Neural crest cell (in vitro differentiated cells): Measurements from ENCODE around the gene NDFIP1. TPM values are rescaled to one million over a fixed set of nuclear protein-coding genes. Genes with fewer than 3 reads are reported as not detected.

Experiments used
- DNase-seq: peaks from one replicate; pipeline ENCODE4 v3.0.0; 2021; ENCODE audit warnings: low read depth, mixed read lengths, low spot score
- H3K27ac Mint-ChIP-seq: one replicate; pipeline ENCODE4 v1.8.0; 2021; ENCODE audit warnings: mild to moderate bottlenecking, mixed read lengths; ENCODE audit not compliant: unreplicated experiment
- H3K27me3 Mint-ChIP-seq: 2 replicates; pipeline ENCODE4 v1.8.0; 2021; ENCODE audit warnings: low read depth, mild to moderate bottlenecking, mixed read lengths
- H3K36me3 Mint-ChIP-seq: 2 replicates; pipeline ENCODE4 v1.8.0; 2021; ENCODE audit warnings: low read depth, mild to moderate bottlenecking, mixed read lengths
- H3K4me1 Mint-ChIP-seq: 2 replicates; pipeline ENCODE4 v1.8.0; 2021; ENCODE audit warnings: mixed read lengths
- H3K4me3 Mint-ChIP-seq: one replicate; pipeline ENCODE4 v1.8.0; 2021; ENCODE audit warnings: mild to moderate bottlenecking, mixed read lengths
- H3K9me3 Mint-ChIP-seq: 2 replicates; pipeline ENCODE4 v1.8.0; 2021; ENCODE audit warnings: mixed read lengths
- CTCF ChIP-seq: fragments of 200-600 bp; sonication (generic); conservative IDR thresholded peaks from 2 replicates; pipeline ENCODE4 v1.5.0; 2021; ENCODE audit warnings: antibody characterized with exemption, mild to moderate bottlenecking
- total RNA-seq: library from RNA; stranded (reverse); gene quantifications from 2 replicates; pipeline ENCODE4 v1.2.1, GENCODE V29; 2021

NDFIP1 gene
- total RNA-seq, 1 donor from 2014 or later, result 43.4 TPM

- Mint-ChIP-seq H3K4me3 (no peak overlapping the region), H3K27ac (no peak overlapping the region), H3K4me1 (peaks cover 22% of the 10 kb centered on the region), H3K9me3 (no peaks in the 10 kb centered on the region), H3K36me3 (no peaks in the 10 kb centered on the region), H3K27me3 (no peaks in the 10 kb centered on the region)
- DNase-seq, result no peak
- TF ChIP-seq CTCF, result no peak
These were observed 81.2 kb downstream of the NDFIP1 start for GRCh38 chr5:142189813-142190212.

- H3K27me3 Mint-ChIP-seq, result no peaks in the 10 kb centered on the region
- H3K9me3 Mint-ChIP-seq, result no peaks in the 10 kb centered on the region
- no peak overlapping the region for H3K4me3 Mint-ChIP-seq
- peak overlapping the region; percentile 67 for H3K27ac Mint-ChIP-seq
- H3K36me3 Mint-ChIP-seq, result no peaks in the 10 kb centered on the region
- TF ChIP-seq CTCF, result no peak
- H3K4me1 Mint-ChIP-seq, result peaks cover 12% of the 10 kb centered on the region
- DNase-seq, result no peak
These were observed 83.2 kb downstream of the NDFIP1 start for GRCh38 chr5:142191776-142192175.

GRCh38 chr5:142192286-142193113, 83.9 kb downstream of the NDFIP1 start:
- H3K4me1 Mint-ChIP-seq, result peaks cover 12% of the 10 kb centered on the region
- H3K36me3 Mint-ChIP-seq, result no peaks in the 10 kb centered on the region
- TF ChIP-seq CTCF, result no peak
- H3K27ac Mint-ChIP-seq, result peak overlapping the region; percentile 67
- no peak overlapping the region for H3K4me3 Mint-ChIP-seq
- no peak for DNase-seq
- no peaks in the 10 kb centered on the region for H3K27me3 Mint-ChIP-seq
- peaks cover 2% of the 10 kb centered on the region for H3K9me3 Mint-ChIP-seq

GRCh38 chr5:142193114-142193428, 84.5 kb downstream of the NDFIP1 start:
- H3K9me3 Mint-ChIP-seq, result peaks cover 2% of the 10 kb centered on the region
- H3K27me3 Mint-ChIP-seq, result no peaks in the 10 kb centered on the region
- no peaks in the 10 kb centered on the region for H3K36me3 Mint-ChIP-seq
- DNase-seq, result no peak
- no peak for TF ChIP-seq CTCF
- H3K27ac Mint-ChIP-seq, result no peak overlapping the region
- no peak overlapping the region for H3K4me3 Mint-ChIP-seq
- H3K4me1 Mint-ChIP-seq, result peaks cover 9% of the 10 kb centered on the region

GRCh38 chr5:142197098-142197497, 88.5 kb downstream of the NDFIP1 start:
- H3K9me3 Mint-ChIP-seq, result peaks cover 6% of the 10 kb centered on the region

More at GRCh38 chr5:142197098-142197497, 88.5 kb downstream of the NDFIP1 start:
- no peak for TF ChIP-seq CTCF
- Mint-ChIP-seq H3K27ac (no peak overlapping the region), H3K4me3 (no peak overlapping the region), H3K27me3 (no peaks in the 10 kb centered on the region), H3K4me1 (peaks cover 5% of the 10 kb centered on the region), H3K36me3 (no peaks in the 10 kb centered on the region)
- no peak for DNase-seq
